Upper lobe of left lung (tissue), 6 donors: Measurements from ENCODE around the gene PLCH2. TPM values are rescaled to one million over a fixed set of nuclear protein-coding genes. Genes with fewer than 3 reads are reported as not detected.
"Not testable (repeated sequence)": the region's sequence is repeated elsewhere in the genome, so short reads cannot be mapped to it uniquely, and the experiment has no call there.

ENCODE experiments used
- ATAC-seq, 2 donors: fragments of 200-7000 bp; cut with Tn5 transposase; one replicate each; pipeline ENCODE4 v1.9.1; 2022; ENCODE audit warnings: mild to moderate bottlenecking in 2 of 2, moderate library complexity in 2 of 2; ENCODE audit not compliant: low FRiP score in 2 of 2
- DNase-seq, 2 donors: peaks; one replicate each; pipeline ENCODE4 v3.0.0-alpha.2; 2019 to 2020
- H3K27ac ChIP-seq, 4 donors: fragments of 200-600 bp; sonication (generic); one replicate each; pipeline ENCODE4 v1.5.1; 2016 to 2019
- H3K27me3 ChIP-seq, 4 donors: fragments of 200-600 bp; sonication (generic); one replicate each; pipeline ENCODE4 v1.5.1; 2017 to 2019
- H3K36me3 ChIP-seq, 4 donors: fragments of 200-600 bp; sonication (generic); one replicate each; pipeline ENCODE4 v1.5.1; 2016 to 2019
- H3K4me1 ChIP-seq, 4 donors: fragments of 200-600 bp; sonication (generic); one replicate each; pipeline ENCODE4 v1.5.1; 2018 to 2019
- H3K4me3 ChIP-seq, 4 donors: fragments of 200-600 bp; sonication (generic); one replicate each; pipeline ENCODE4 v1.5.1; 2017 to 2019; ENCODE audit warnings: mild to moderate bottlenecking in 2 of 4, moderate library complexity in 1 of 4
- H3K9me3 ChIP-seq, 4 donors: fragments of 200-600 bp; sonication (generic); one replicate each; pipeline ENCODE4 v1.5.1; 2018 to 2019
- EP300 ChIP-seq, 4 donors: sonication (generic); formaldehyde crosslinking; IDR thresholded peaks; one replicate each; pipeline ENCODE4 v1.5.1; 2017; ENCODE audit warnings: antibody characterized with exemption in 4 of 4, control low read depth in 2 of 4
- POLR2A ChIP-seq, 4 donors: fragments of 450-650 bp; IDR thresholded peaks; one replicate each; pipeline ENCODE4 v1.5.1; 2016 to 2017; ENCODE audit warnings: antibody characterized with exemption in 4 of 4, mild to moderate bottlenecking in 2 of 4
- POLR2AphosphoS5 ChIP-seq, 2 donors: sonication (generic); formaldehyde crosslinking; IDR thresholded peaks; one replicate each; pipeline ENCODE4 v1.5.1; 2017; ENCODE audit warnings: antibody characterized with exemption in 2 of 2
- WGBS, 2 donors: methylation state at CpG; one replicate each; pipeline ENCODE4 v1.1.5; 2017 to 2018; 5-methylcytosine and 5-hydroxymethylcytosine counted together
- total RNA-seq, 6 donors: library from RNA; depleted of rRNA in 4 of 6; stranded (reverse); fragments of >200 nt in 4 of 6; gene quantifications; one replicate each; pipeline versions ENCODE4 v1.1.0 to v1.2.1, GENCODE V29; 2016 to 2021
- TF ChIP-seq, protein P1 (sequence below), 6 experiments: fragments of 450-650 bp in 4 of 6; fragments of 200-600 bp in 2 of 6; sonication (generic) in 2 of 6; IDR thresholded peaks; one replicate each; pipeline ENCODE4 v1.5.1; 2016 to 2019; ENCODE audit warnings: antibody characterized with exemption in 6 of 6
- donor health status: DM: no; HTN: no; CAD: no; lungs with moderate emphysema.
- donor health status: DM: no; HTN: yes; CAD: no; lungs with severe emphysema.

Gene PLCH2
- total RNA-seq, 6 donors from 2014 or later: 1.5 to 7.3 (median 3.4) TPM

DNA sequence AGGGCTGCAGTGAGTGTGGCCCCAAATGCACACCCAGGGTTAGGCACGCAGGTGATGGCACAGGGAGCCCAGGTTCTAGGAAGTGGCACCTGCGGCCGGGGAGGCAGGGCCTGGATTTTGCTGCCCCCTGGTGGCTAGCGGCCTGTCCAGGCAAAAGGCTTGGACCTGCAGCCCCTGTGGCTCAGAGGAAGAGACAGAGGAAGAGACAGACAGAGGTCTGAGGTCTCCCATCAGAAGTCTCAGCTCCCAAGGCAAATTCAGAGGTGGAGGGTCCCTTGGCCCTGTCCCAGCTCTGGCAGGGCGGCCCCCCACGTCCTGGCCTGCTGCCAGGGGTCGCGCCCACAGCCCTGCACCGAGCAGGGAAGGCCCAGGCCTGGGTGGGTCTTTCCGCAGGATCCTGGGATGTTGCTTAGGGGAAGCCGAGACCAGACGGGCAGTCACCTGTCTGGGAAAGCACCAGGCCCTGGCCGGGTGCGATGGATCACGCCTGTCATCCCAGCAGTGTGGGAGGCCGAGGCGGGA, 72.0 kb downstream of the PLCH2 start:
- TF ChIP-seq, protein P1, sequence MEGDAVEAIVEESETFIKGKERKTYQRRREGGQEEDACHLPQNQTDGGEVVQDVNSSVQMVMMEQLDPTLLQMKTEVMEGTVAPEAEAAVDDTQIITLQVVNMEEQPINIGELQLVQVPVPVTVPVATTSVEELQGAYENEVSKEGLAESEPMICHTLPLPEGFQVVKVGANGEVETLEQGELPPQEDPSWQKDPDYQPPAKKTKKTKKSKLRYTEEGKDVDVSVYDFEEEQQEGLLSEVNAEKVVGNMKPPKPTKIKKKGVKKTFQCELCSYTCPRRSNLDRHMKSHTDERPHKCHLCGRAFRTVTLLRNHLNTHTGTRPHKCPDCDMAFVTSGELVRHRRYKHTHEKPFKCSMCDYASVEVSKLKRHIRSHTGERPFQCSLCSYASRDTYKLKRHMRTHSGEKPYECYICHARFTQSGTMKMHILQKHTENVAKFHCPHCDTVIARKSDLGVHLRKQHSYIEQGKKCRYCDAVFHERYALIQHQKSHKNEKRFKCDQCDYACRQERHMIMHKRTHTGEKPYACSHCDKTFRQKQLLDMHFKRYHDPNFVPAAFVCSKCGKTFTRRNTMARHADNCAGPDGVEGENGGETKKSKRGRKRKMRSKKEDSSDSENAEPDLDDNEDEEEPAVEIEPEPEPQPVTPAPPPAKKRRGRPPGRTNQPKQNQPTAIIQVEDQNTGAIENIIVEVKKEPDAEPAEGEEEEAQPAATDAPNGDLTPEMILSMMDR (IDR thresholded peaks at IDR 0.05): peak; percentile 92 to 98 (median 96)
- TF ChIP-seq POLR2AphosphoS5 (IDR thresholded peaks at IDR 0.05) (peak in 1 of 2 donors; percentile 30), POLR2A (IDR thresholded peaks at IDR 0.05) (peak in 1 of 4 donors; percentile 45), EP300 (IDR thresholded peaks at IDR 0.05) (no peak)
- Histone ChIP-seq H3K9me3 (no peaks in the 10 kb centered on the region), H3K4me1 (peaks cover 51 to 66% (median 64%) of the 10 kb centered on the region in 4 donors), H3K27ac (peak overlapping the region; percentile 96 to 99 (median 98)), H3K36me3 (no peaks in the 10 kb centered on the region), H3K4me3 (peak overlapping the region; percentile 23 to 90 (median 68)), H3K27me3 (no peaks in the 10 kb centered on the region)
- ATAC-seq (peak; percentile 75 to 80), DNase-seq (peak; percentile 91 to 93)
- WGBS, 2 donors: 8 to 26% methylated on average over 10 to 17 of the region's 17 CpGs

DNA sequence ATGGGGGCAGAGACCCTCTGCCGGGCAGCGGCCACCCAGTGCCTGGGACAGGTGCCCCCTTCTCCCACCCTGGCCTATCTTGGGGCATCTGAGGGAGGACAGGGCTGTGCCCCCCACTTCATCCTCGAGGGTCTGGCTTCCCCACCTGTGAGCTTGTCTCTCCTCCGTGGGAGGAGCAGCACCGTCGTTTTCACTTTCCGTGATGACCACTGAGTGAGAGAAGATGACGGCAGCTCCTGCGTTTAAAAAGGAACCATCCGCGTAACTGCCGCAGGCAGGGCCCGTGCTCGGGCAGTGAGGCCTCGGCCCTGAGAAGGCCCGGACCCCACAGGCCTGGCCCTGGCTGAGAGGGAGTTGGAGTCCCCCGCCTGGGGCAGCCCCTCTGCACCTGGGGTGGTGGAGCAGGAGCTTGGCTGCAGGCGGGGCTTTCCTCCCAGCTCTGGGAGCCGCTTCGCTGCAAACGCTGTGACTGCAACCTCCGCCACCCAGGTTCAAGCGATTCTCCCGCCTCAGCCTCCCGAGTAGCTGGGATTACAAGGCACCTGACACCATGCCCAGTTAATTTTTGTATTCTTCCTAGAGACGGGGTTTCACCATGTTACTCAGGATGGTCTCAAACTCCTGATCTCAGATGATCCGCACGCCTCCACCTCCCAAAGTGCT, 73.4 kb downstream of the PLCH2 start:
- not testable (repeated sequence) for H3K9me3 ChIP-seq, H3K36me3 ChIP-seq, ATAC-seq, H3K27me3 ChIP-seq
- 73% methylated on average over 9 to 22 of the region's 28 CpGs for WGBS, 2 donors
- Histone ChIP-seq H3K4me1 (peaks cover 49 to 63% (median 57%) of the 10 kb centered on the region in 4 donors), H3K4me3 (peak overlapping the region in 3 of 4 donors; percentile 33 to 90 (median 70)), H3K27ac (peak overlapping the region; percentile 96 to 99 (median 98))
- peak in 1 of 2 donors; percentile 24 for DNase-seq

GRCh38 chr1:2550309-2550861, 74.3 kb downstream of the PLCH2 start:
- H3K9me3 ChIP-seq, H3K36me3 ChIP-seq, H3K27me3 ChIP-seq, ATAC-seq: not testable (repeated sequence)
- 47 to 56% methylated on average over 5 to 11 of the region's 12 CpGs for WGBS, 2 donors
- Histone ChIP-seq H3K4me3 (peak overlapping the region in 3 of 4 donors; percentile 28 to 90 (median 70)), H3K4me1 (peaks cover 50 to 63% (median 57%) of the 10 kb centered on the region in 4 donors), H3K27ac (peak overlapping the region; percentile 46 to 97 (median 78))
- peak in 1 of 2 donors; percentile 6 for DNase-seq

GRCh38 chr1:2551544-2551943, 75.5 kb downstream of the PLCH2 start:
- H3K4me3 ChIP-seq: peak overlapping the region in 3 of 4 donors; percentile 28 to 90 (median 31)
- H3K36me3 ChIP-seq, H3K27me3 ChIP-seq, H3K9me3 ChIP-seq, ATAC-seq: not testable (repeated sequence)
- WGBS, 2 donors: 65 to 79% methylated on average over 6 to 8 of the region's 9 CpGs
- DNase-seq: peak in 1 of 2 donors; percentile 73
- peak overlapping the region; percentile 26 to 96 (median 69) for H3K27ac ChIP-seq
- TF ChIP-seq, protein P1 (IDR thresholded peaks at IDR 0.05): peak in 4 of 6 experiments; percentile 16 to 39 (median 34)
- H3K4me1 ChIP-seq: peaks cover 43 to 58% (median 49%) of the 10 kb centered on the region in 4 donors

- Histone ChIP-seq H3K9me3 (no peaks in the 10 kb centered on the region), H3K27me3 (no peaks in the 10 kb centered on the region), H3K4me3 (no peak overlapping the region), H3K36me3 (no peaks in the 10 kb centered on the region), H3K4me1 (peaks cover 40 to 56% (median 47%) of the 10 kb centered on the region in 4 donors), H3K27ac (peak overlapping the region in 3 of 4 donors; percentile 26 to 79 (median 59))
- ATAC-seq (no peak), DNase-seq (peak in 1 of 2 donors; percentile 66)
- 91 to 93% methylated on average over 24 to 26 of the region's 26 CpGs for WGBS, 2 donors
- TF ChIP-seq EP300 (IDR thresholded peaks at IDR 0.05) (no peak), POLR2AphosphoS5 (IDR thresholded peaks at IDR 0.05) (no peak), POLR2A (IDR thresholded peaks at IDR 0.05) (no peak)
- TF ChIP-seq, protein P1 (IDR thresholded peaks at IDR 0.05): no peak
Observed at GRCh38 chr1:2552189-2552588, 76.1 kb downstream of the PLCH2 start.

DNA sequence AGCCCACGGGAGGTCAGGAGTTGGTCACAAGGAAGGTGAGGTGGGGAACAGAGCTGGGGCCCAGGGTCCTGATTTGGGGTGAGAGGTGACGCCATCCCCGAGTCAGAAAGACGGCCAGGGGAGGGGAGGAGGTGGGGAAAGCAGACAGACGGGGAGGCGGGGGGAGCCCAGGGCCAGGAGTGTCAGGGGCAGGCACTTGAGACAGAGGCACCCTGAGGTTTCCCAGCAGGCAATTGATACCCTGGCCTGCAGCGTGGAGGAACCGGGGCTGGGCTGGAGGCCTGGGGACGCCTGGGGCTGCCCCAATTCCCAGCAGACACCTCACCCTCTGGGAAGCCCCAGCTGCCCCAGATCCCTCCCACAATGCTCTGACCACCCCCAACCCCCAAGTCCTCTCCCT, 77.0 kb downstream of the PLCH2 start:
- peaks cover 40 to 56% (median 47%) of the 10 kb centered on the region in 4 donors for H3K4me1 ChIP-seq
- peak in 1 of 2 donors; percentile 56 for DNase-seq
- not testable (repeated sequence) for H3K36me3 ChIP-seq, H3K27ac ChIP-seq, H3K27me3 ChIP-seq, ATAC-seq, H3K9me3 ChIP-seq, H3K4me3 ChIP-seq
- WGBS, 2 donors: 53 to 71% methylated on average over 4 to 5 of the region's 9 CpGs
